ENCODE measurements around the gene YBEY.

The YBEY gene

DNA sequence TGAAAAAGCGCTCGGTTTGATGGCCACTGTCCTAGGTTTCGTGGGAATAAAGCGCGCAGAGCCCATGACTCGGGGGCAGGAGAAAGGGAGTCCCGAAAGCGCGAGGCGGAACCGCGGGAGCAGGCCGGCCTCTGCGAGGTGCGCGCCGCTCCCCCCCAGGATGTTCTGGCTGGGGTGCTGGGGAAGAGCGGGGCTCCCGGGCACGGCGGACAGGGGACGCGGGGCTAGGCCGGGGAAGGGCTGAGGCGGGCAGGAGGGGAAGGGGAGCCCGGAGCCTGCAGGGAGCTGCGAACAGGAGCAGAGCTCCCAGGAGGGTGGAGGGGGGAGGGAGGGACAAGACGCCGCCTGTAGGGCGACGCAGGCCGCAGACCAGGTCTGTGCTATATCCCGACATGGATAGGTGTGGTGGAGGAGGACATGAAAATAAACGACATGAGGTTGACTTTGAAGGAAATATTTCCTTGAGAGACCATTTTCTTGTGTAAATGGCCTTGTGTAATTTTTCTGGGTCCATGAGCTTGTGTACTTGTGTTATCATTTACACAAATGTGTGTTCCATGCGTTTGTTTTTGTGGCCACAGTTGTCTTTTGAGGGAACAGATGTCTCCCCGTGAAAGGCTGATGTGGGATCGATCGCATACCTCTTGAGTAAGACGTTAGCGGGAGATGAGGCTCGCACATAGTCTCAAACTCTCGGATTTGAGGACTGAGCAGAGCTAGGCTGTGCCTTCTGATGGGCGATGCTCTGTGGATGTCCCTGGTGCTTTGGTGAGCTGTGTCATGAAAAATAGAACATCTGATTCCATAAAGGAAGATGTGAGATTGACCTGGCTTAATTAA lies 39.2 kb downstream of the YBEY start:
- peak overlapping the region; percentile 73 for H3K4me3 ChIP-seq (ENCODE audit: low read depth, low read length)

DNA sequence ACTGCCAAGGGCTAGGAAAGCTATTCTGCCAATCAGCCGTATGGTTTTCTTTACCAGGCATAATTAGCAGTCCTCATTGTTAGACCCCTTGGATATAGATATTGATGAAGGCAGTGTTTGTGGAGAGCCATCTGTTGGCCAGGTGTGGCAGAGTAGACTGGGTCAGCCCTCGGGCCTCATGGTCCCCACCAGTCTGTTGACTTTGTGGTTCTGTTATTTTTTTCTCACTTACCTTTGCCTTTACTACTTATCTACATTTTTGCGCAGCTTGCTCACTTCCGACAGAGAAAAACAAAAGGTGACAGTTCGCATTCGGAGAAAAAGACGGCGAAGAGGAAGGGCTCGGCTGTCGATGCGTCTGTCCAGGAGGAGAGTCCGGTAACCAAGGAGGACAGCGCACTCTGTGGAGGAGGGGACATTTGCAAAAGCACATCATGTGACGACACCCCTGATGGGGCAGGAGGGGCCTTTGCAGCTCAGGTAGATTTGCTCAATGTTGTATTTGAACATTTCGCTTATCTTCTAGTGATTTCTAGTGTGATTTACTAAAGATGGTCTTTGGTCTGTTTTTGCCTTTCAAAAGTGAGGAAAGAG lies 40.1 kb downstream of the YBEY start:
- H3K4me3 ChIP-seq (ENCODE audit: low read depth, low read length), result no peak overlapping the region

DNA sequence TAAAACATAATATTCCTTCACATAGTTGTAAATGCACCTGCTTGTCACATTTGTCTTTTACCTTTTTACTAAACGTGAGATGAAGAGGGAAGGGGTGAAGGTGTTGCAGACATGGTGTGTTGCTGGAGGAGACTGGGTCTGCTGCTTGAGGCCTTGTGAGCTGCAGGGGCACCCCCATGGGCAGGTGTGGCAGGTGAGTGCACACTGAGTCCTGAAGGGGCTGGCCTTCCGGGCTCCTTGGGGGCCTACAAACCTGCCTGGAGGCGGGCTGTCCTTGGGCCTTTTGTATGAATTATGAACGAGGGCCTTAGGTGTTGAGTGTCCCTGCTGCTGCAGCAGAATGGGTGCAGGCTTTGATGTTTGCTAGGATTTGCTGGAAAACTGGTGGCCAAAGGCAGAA lies 41.6 kb downstream of the YBEY start:
- H3K4me3 ChIP-seq (ENCODE audit: low read depth, low read length), result no peak overlapping the region

DNA sequence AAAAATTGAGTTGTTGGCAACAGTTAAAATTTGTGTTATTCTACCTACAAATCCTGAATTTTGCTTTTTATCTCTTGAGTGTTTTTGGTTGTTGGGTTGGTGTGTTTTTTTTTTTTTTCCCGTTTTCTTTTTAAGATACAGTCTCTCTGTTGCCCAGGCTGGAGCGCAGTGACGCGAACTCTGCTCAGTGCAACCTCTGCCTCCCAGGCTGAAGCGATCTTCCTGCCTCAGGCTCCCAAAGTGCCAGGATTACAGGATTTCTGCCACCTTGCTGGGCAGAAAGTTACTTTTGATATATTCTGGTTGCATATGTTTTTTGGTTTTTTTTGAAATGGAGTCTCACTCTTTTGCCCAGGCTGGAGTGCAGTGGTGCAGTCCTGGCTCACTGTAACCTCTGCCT lies 42.0 kb downstream of the YBEY start:
- no peak overlapping the region for H3K4me3 ChIP-seq (ENCODE audit: low read depth, low read length)

DNA sequence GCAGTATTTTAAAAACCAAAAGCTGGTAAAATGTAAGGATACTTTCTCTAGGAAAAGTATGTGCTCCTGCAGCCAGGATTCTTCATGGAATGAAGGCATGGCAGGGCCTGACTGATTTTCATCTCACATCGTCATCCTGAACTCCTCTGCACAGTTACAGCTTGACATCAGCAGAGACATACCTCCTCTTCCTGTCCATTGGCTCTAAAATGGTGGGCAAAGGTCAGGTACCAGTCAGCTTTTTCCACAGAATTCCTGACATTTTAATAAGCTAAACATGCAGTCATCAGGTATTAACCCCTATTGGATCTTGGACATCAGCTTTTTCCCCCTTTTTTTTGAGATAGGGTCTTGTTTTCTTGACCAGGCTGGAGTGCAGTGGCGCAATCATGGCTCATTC lies 43.7 kb downstream of the YBEY start:
- no peak overlapping the region for H3K4me3 ChIP-seq (ENCODE audit: low read depth, low read length)

DNA sequence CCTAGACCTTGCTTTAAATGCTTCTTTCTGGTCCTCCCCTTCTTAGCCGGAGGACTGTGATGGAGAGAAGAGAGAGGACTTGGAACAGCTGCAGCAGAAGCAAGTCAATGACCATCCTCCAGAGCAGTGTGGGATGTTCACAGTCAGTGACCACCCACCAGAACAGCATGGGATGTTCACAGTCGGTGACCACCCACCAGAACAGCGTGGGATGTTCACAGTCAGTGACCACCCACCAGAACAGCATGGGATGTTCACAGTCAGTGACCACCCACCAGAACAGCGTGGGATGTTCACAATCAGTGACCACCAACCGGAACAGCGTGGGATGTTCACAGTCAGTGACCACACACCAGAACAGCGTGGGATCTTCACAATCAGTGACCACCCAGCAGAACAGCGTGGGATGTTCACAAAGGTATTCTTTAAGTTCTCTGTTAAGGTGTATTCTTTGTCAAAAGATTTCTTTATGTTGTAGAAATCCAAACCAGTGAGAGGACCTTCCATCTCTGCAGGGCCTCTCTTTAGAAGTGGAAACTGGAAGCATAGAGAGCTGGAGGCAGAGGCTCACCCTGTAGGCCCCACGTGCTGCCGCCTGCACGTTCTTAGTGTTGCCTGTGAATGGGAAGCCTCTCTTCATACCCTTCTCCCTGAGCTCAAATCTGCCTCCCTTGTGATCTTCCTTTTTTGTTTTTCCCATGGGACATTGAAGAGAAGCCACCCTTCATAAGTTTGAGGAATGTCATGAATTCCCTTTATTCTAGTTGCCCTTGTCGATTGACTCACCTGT lies 48.4 kb downstream of the YBEY start:
- H3K4me3 ChIP-seq (ENCODE audit: low read depth, low read length), result no peak overlapping the region

DNA sequence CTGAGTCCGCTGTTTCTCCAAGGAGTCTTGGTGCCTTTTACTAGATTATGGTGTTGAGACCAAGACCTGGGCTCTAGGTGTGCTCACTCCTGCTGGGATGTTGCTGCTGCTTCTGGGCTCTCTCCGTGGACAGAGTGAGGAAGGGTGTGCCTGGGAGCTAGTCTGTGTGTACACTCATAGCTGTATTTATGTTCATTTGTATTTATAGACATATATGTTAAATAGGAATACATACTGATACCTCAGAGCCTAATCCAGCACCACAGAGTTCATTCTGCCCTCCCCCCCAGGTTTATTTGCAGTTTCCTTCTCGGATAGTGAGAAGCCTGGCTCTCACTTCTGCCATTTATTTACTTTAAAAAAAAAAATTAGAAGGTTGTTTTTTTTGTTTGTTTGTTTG lies 50.5 kb downstream of the YBEY start:
- no peak overlapping the region for H3K4me3 ChIP-seq (ENCODE audit: low read depth, low read length)

DNA sequence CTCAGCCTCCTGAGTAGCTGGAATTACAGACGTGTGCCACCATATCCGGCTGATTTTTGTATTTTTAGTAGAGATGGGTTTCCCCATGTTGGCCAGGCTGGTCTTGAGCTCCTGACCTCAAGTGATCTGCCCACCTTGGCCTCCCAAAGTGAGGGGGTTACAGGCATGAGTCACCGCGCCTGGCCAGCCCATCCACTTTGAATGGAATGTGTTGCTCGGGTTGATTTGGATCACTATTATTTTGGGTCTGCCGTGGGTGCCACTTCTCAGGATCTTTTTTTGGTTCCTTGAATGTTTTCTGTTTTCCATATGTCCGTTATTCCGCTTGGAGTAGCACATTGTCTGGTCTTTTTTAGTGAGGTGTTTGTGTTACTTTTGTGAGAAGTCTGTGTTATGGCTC lies 54.9 kb downstream of the YBEY start:
- H3K4me3 ChIP-seq (ENCODE audit: low read depth, low read length), result no peak overlapping the region

DNA sequence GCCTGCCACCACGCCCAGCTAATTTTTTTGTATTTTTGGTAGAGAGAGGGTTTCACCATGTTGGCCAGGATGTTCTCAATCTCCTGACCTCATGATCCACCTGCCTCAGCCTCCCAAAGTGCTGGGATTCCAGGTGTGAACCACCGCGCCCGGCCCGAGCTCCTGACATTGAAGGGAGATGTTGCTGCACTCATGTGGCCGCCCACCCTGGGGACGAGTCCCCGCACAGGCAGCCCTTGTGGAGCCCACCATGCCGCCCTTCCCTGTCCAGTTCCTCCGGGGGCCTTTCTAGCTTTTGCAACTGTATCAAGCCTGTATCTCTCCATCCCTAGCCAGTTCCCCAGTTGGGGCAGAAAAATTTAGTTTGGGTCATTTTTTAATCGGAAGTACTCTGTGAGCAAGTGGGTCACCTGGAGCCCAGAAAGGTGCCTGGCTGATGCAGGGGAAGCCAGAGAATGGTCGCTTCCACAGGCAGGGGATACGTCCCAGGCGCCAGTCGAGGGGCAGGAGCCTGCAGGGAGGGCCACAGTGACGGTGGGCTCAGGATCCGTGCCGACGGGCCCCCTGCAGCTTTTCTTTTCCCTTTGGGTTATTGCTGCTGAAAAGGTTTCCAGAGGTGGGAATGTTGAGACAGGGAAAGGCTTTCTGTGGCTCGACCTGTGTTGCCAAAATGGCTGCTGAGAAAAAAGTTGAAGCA lies 58.2 kb downstream of the YBEY start:
- H3K4me3 ChIP-seq (ENCODE audit: low read depth, low read length), result no peak overlapping the region

DNA sequence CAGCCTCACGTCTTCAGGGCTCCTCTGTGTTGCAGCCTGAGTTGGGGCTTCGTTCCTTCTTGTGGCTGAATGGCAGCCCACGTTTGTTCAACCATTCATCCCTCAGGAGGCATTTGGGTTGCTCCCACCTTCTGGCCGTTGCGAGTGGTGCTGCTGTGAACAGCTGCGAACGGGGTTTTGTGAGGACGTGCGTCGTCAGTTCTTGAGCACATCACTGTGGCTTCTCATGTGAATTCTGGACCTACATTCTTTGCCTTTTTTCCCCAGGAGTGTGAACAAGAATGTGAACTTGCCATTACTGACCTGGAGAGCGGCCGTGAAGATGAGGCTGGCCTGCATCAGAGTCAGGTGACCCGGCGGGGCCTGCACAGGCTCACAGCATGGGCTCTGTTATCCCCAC lies 59.7 kb downstream of the YBEY start:
- H3K4me3 ChIP-seq (ENCODE audit: low read depth, low read length), result no peak overlapping the region

DNA sequence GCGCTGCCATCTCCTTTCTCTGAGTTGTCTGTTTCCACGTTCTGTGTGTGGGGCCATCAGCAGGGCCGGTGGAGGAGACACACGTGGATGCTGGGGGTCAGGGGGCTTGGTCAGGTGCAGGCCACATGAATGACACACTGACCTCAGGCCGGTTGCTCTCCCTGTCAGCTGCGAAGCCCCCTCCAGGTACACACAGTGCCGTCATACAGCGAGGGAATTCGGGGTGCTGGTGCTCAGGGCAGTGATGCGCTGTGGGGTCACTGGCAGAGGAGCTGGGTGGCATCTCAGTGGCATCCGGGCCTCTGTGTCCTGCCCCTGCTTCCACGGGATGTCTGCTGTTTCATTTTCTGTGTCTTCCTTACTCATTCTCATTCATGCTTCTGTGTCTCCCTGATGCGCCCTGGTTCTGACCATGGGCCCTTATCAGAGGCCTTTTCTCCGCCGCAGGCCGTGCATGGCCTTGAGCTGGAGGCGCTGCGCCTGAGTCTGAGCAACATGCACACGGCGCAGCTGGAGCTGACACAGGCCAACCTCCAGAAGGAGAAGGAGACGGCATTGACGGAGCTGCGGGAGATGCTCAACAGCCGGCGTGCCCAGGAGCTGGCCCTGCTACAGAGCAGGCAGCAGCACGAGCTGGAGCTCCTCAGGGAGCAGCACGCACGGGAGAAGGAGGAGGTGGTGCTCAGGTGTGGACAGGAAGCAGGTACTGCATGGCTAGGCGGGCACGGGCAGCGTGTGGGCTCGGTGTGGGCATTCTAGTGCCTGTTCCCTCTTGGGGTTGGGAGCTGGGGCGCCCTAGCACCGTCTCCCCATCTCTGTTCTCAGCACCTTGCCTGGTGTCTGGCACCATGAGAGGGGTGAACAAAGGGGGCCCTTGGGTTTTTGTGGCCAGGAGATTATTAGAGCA lies 60.4 kb downstream of the YBEY start:
- no peak overlapping the region for H3K4me3 ChIP-seq (ENCODE audit: low read depth, low read length)

DNA sequence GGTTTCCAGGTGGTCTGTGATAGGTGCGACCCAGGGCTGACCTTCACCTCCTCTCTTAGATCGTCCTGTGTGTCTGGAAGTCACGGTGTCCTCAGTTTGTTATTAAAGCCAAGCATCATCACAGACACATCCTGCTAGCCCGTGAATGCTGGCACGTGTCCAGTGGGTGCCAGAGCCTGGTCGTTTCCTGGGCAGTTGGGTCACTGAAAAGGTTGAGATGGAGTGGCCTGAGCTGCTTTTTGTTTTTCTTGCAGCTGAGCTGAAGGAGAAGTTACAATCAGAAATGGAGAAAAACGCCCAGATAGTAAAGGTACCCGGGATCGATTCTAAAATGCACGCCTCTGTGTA lies 61.0 kb downstream of the YBEY start:
- H3K4me3 ChIP-seq (ENCODE audit: low read depth, low read length), result no peak overlapping the region
